Suppressor macrophage treated with lipopolysaccharide for 4 hours (primary cell): ENCODE results near the gene FSIP2.
A peak's percentile ranks its signal among the peaks of the same experiment; 100 is the strongest.

ENCODE experiments used
- DNase-seq: peaks from one replicate; pipeline ENCODE4 v3.0.0-alpha.2; 2020

FSIP2 gene, protein sequence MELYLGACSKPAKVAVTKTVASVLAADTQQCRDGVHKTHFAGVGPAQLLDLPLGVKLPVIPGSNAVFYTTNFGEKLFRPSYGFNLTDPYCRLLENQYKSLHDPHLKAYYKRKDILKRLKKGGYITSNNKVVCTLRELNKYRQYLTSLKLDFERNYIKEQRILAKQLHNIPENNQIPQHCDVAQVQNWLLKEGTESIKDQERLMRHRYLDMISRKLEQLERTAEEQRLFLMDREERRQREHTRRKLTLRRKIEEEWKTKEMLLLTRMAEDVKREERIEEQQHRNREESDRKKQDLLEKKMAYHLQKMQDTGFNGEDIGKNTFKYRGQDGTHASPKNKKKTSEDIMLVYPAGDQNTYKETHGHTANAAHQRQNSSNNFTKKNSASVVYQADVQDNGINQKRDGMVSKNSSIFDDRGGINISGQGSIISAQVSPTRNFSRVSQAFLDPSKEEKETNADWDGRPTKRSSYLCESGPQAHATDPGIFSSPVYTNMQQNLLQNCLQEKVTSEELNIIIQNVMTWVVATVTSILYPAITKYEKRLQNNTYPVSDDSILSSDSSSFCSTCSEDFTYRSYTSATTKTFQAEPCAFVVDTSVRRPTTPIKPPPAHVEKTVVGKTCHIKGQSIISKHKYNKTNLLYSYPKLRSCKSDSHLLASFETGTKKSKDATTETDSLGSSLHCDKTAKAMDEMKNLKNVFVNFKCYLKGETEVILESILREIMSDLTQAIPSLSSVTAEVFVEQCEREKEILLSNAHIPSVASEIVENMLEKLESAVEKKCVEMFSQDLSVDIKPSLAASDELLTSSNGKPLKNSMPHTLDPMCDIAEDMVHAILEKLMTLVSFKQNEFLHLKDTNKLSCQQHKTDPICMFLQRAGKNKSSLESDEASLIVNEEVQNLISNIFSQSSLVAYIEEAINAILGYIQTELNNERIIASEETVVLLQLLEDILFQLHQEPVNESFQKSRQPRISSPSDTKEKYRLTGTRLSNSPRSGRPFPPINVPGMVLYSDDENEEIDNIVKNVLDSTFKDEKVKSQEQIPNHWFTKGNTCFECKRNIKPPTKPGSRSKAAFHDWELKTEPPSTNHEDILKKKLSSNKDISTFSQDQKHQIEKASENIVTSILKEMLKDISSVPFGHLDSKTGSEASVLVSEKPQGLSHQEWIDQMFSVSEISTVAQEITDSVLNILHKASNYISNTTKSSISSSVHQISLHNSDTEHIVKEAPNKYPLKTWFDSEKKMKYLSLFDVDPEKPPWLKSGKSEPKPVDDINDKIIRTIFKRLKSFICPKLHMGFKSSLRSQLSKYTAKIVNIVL (N-terminal part only)

DNA sequence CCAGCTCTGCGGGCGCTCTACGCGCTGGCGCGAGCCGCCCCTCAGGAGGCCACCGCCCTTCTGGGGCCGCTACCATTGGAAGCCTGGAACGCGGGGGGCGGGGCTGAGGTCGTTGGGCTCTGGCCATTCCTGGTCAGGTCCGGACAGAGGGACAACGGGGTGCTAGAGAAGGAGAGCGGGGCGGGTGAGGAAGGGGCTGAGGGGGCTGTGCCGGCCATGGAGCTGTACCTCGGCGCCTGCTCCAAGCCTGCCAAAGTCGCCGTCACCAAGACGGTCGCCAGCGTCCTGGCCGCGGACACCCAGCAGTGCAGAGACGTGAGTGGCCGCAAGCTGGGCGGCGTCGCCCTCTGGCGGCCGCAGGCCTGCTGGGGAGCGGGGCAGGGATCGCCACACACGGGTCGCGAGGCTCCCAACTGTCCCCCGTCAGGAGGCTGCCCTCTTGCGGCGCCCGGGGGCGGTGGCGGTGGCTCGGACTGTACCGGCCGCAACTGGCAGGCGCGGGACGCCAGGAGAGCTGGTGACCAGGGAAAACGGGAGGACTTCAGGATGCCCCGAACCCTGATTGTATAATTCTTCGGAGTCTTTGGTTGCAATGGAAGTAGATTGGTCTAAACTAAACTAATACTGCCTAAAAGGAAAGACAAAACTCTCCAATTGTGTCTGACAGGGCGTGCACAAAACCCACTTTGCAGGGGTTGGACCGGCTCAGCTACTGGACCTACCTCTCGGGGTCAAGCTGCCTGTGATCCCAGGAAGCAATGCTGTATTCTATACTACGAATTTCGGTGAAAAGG is at the start of gene FSIP2:
Gene FSIP2, plus strand, starts transcription at position 126 of the 794 bp plus-strand sequence. Its CDS starts 91 bp downstream, at position 217.
- peak; percentile 81 for DNase-seq

DNA sequence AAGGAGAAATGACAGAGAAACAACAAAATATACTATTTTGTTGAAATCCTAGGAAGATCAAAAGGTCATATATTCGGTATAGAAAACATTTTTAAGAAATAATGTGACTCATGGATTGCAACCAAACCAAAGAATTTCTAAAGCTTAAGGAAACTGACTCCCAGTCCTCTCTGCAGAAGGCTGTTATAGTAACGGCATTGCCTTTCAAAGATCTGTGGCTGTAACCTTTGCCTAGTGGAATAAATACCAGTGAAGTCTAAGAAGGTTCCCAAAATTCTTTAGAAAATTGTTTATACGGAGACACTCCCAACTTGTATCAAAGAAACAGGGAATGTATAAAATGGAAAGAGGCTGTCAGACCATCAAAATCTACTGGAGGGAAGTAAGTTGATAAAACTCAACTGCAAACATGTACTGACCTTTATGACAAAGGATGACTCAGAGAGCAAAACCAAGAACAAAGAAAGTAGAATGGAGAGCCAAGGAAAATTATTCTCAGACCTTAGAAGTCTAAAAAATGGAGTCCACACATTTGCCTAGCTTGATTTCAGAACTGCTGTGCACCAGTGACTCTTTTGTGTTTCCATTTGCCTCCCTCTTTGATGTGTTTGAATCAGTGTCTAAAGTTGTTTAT is 48.6 kb upstream of the FSIP2 start:
- no peak for DNase-seq

DNA sequence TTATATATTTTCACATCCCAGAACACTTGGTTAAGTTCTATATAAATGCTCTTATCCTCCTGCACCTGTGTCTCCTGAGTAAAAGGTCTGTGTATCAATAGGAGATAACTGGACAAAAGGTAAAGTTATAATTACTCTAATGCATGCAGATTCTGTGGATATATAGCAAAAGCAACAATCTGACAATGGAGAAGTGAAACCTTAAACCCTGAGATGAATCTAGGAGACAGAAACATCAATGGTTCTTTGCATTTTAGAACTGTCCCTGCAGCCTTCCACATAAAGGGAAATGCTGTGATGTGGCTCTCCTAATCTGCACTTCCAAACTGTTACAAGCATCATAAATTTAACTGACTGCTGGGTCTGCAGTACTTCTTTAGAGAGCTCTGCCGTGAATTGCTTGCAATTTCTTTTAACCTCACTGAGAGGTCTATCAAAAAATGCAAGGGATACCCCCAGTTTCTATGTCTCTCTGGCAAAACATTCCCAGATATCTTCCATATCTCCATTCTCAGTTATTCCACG is 42.8 kb upstream of the FSIP2 start:
- no peak for DNase-seq

DNA sequence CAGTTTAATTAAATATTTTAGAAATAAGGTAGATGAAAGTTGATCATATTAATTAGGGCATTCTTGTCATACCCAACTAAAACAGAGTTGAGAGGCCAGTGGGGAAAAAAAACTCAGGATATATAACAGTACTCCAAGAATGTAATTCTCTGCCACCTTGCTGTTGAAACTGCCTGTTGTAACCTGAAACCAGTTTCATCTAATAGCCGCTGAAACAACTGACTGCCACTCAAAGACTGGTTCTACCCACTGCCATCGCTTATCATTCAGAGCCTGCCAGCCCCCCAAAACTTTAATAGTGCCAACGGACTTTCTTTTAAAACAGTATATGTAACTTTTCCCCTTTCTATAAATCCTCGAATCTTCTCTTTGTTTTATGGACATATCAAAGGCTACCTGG is 37.7 kb upstream of the FSIP2 start:
- DNase-seq = no peak

DNA sequence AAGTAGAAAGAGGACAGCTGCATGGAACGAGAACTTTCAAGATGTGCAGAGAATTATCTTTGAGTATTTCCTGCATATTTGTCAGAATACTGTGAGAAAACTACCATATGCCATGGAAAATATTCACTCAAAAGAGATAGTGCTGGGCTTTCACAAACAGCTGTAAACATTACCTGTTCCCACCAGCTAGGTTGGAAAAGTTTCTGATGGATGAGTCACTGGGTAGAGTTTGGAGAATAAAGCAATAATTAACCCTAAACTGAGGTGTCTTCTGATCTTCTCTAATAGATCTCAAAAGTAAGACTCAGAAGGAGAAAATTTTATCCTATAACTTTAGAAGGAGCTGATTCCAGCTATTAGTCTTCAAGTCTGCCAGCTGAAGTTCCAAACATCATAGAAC is 3.9 kb upstream of the FSIP2 start:
- DNase-seq = no peak

DNA sequence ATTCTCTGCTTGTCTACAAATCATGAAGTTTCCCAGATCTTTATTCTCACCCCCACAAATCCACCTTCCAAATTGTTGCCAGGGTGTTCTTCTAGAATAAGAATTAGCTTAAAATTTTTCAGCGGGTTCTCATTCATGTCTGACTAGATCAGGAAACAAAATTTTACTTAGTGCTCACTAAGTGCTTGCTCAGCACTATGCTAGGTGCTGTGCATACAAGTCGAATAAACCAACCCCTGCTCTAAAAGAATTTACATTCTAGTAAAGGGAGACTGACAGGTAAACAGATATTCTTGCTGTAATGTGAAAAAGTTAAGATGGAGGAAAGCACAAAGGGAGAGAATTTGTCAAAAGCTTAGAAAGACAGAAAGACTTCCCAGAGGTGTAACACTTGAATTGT is 2.4 kb upstream of the FSIP2 start:
- no peak for DNase-seq

DNA sequence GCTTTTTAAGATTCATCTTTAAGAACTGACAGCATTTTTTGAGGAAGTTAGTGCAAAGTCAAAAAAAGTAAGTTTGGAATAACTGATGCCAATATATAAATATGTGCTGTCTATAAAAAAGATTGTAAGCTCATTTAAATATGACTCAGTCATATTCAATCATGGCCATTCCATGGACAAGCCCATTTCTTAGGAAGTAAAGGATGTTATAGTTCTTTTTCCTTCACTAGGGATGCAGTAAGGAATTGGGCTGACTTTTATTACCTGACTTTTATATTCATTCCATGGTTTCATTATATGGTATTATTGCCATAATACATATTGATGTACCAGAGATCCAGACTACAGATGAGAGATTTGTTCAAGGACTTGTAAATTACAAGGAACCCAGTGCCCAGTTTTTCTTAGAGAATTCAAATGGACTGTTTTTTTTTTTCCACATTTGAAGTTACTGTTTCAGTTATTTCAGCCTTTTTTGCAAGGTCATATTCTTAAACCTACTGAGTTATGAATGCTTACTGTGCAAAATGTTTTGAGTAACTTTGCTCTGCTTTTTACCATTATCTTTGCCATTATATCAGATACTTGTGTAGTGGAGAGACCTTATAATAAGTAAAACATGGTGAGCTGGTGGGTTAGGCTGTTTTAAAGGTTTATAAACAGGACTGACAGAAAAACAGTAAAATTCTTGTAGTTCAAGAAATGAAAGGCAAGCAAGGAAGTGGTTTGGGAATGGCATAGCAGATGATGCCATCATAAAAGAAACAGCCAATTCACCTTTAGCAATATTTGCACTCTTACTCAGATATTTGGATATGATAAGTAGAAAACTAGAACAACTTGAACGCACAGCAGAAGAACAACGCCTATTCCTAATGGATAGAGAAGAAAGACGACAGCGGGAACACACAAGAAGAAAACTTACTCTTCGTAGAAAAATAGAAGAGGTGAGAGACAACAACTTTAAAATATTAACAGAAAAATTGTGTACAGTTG is 7.6 kb downstream of the FSIP2 start:
- DNase-seq = no peak

DNA sequence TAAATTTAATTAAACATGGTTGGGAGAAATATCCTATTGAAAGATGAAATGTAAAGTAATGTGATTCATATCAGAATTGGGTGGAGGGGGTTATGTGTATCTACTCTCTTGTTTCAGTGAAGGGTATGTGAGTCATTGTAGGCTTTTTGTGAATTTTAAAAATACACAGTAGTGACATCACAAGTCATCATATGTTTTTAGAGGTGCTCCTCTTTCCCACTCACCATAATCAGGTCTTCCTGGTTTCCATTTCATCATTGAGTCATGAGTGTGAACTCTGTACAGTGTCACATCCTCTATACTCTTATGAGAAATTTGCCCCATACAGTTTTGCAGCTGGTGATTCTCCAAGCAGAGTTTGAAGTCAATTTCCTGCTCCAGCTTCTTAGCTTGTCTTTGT is 18.8 kb downstream of the FSIP2 start:
- DNase-seq = no peak

DNA sequence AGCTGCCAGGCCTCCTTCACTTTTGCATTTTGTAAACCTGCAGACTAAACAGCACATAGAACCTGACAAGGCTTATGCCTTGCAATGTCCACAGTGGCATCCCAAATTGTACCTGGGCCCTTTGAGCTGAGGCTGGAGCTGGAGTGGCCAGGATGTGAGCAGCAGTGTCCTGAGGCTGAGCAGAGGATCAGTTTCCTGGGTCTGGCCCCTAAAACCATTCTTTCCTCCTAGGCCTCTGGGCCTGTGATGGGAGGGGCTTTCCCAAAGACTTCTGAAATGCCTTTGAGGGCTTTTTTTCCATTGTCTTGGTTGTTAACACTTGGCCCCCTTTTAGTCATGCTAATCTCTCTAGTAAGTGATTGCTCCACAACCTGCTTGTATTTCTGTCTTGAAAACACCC is 32.8 kb downstream of the FSIP2 start:
- DNase-seq = no peak

DNA sequence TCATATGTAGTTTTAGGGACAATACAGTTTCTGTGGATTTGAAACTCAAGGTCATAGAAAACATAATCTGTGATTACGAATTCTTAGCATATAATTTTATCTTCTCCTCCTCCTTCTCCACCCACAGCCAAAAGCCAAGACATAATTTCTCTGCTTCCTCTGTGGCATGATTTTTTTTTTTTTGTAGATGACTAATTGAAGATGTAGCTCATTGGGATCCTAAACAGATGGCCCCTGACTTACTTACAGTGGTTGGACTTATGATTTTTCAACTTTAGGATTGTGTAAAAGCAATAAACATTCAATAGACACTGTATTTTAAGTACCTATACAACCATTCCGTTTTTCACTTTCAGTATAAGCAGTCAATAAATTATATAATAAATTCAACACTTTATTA is 42.3 kb downstream of the FSIP2 start:
- DNase-seq = no peak

DNA sequence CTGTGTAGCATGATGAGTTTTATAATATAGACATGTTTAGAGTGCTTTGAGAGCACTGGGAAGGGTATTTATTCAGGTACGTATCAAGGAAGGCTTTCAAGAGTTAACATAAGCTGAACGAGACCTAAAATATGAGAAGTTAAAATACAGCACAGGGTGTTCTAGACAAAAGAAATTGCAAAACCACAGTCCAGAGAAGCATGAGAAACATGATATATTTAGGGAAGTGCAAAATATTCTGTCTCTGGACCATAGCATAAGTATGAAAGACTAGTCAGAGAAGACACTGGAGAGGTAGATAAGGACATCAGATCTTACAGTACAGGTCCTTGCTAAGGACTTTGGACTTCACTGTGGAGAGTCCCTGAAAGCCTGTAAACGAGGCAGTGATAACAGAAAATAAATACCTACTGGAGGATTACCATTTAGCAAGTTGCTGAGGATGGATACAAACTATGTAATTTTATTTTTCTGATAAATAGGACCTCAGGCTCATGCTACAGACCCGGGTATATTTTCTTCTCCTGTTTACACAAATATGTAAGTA is 43.7 kb downstream of the FSIP2 start:
- DNase-seq = no peak

DNA sequence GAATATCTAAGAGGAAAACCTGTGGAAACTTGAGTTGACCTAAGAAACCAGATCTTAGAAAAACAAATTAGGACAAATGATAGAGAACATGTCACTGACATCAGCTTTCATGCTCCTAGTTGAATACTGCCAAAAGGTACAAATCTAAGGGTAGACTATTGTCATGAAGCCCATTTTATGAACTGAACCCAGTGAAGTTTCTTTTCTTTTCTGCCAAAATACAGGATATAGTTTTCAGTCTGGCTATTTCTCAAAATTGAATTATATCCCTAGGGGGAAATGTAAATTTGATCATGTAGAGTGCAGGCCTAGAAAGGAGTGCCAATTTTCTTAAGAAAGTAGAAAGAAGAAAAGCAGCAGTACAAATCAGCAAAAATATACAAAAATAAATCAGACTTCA is 46.6 kb downstream of the FSIP2 start:
- DNase-seq = no peak

DNA sequence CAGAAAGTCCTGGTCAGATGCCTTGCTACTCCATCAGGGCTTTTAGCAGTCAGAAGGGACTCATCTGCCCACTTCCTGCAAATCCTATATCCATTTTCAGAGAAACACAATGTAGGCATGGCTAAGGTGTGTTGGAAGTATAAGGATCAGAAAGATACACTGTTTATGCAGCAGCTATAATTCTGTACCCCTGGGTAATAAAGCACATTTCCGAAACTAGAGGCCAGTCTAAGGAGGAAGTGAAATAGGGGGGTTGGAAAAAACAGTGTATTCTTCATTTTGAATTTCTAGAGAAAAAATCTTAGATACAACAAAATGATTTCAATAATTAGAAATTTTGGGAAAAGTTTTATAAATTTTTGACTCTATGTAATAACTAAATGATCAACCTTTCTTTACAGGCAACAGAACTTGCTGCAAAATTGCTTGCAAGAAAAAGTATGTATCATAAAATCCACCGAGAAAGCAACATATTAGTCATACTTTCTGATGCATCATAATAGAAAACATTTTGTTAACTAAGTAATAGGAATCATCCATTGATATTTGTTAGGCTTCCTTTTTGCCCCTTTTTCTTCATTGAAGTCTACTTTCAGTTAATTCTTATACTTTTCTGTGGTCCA is 47.4 kb downstream of the FSIP2 start:
- DNase-seq = no peak

DNA sequence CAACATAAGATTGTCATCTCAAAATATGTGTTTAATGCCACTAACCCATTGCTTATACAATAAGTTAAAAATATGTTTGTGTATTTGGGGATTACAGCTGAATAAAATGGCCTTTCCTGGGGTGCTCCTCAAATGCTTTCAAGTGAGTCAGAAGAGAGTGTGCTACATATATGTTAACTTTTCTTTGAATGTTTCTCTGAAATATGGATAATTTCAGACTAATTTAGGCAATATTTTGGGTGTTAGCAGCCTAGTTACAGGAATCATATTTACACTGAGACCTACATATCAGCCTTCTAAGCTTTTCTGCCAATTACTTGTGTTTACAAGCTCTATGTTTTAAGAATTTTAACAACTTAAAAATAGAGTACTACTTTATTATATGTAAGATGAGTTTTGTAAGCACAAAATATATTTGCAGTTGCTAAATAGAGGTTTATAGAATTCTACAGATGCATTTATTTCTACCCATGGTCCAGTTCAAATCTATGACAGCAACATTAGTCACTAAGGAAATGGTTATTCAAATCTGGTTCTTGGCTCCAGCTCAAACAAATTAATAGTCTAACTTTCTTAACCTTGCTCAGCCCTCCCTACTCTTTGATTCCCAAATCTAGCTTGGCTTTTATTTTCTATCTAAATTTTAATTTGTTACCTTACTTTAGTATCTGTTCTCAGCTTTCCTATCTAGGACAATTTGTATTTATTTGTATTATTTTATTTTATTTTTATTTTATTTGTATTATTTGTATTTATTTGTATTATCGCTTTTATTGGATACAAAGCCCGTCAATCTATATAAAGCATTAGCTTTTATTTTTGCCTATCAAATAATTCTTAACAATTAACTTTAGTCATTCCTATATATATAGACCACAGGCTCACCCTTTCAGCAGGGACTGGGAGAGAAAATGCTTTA is 48.9 kb downstream of the FSIP2 start:
- no peak for DNase-seq

DNA sequence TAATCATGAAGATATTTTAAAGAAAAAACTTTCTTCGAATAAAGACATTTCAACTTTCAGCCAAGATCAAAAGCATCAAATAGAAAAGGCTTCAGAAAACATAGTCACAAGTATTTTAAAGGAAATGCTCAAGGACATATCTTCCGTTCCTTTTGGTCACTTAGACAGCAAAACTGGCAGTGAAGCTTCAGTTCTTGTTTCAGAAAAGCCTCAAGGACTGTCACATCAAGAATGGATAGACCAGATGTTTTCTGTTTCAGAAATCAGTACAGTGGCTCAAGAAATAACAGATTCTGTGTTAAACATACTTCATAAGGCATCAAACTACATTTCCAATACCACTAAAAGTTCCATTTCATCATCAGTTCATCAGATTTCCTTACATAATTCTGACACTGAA is 51.8 kb downstream of the FSIP2 start:
- no peak for DNase-seq

DNA sequence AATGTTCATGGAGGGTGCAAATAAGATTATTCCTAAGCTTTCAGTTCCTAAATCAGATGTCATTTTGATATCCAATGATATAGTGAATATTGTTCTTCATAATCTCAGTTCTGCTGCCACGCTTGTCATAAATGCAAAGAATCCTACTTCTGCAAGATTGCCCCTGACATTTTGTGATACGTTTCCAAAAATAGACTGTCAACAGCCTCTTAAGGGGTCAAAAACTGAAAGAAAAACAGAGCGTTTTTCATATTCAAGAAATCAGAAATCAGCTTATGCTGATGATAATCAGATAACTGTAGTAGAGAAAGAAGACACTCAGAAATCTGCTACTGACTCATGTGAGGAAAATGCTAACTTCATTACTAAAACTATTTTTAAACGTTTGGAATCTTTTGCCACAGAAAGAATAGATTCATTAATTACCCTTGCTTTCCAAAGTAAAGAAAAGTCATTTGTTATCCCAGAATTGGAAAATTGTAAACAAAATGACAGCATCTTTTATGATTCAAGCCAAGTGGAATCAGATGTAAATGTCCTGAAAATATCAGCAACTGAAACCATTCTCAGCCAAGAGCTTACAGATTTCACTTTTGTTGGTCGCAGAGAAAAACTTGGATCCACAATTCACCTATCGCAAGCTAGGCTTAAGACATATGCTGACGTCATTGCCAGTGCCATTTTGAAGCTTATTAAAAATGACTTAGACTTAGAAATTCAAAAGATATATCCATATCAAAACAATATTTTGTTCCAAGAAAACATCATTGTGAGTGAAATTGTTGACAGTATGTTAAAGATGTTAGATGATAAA is 55.1 kb downstream of the FSIP2 start:
- DNase-seq = no peak

DNA sequence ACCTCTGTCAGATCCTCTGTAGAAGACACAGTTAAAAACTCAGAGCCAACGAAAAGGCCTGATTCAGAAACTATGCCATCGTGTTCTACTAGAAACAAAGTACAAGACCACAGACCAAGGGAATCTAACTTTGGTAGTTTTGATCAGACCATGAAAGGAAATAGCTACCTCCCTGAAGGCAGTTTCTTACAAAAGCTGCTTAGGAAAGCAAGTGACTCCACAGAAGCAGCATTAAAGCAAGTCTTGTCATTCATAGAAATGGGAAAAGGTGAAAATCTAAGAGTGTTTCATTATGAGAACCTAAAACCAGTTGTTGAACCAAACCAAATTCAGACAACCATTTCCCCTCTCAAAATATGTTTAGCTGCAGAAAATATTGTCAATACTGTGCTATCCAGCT is 58.2 kb downstream of the FSIP2 start:
- DNase-seq = no peak
